ENCODE data around the gene EVA1A. TPM values are rescaled to one million over a fixed set of nuclear protein-coding genes. Genes with fewer than 3 reads are reported as not detected.

Gene EVA1A
- total and polyA plus RNA-seq, 4 donors = 30.1 to 102 (median 43.5) TPM

DNA sequence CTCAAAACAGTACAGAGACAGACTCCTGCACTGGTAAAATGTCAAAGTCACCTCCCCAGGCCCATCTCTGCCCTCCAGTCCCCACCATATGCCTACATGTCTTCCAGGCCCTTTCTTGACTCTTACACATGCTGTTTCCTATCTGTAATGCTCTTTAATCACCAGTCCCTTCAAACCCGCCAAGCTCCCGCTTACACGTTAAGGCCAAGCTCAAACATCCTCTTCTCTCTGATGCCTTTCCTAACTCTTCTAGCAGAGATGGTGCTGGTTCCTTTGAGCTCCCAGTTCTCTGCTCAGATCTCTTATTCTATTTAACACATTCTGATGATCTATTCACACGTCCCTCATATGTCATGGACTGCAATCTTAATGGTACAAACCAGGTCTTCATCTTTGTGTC lies 5.0 kb downstream of the EVA1A start:
- ATAC-seq (ENCODE audit: insufficient read depth, low FRiP score) (no peak), DNase-seq (no peak)
- WGBS, 2 donors = 83 to 89% methylated on average over 4 of the region's 4 CpGs
- no peak overlapping the region for H3K27ac ChIP-seq (ENCODE audit: low read depth in 1 of 2, low read length in 1 of 2)
- H3K9ac ChIP-seq (ENCODE audit: insufficient read depth in 1 of 2, low read length in 2 of 2) = no peak overlapping the region
- no peak overlapping the region for H3K4me3 ChIP-seq
- no peaks in the 10 kb centered on the region for H3K27me3 ChIP-seq (ENCODE audit: control insufficient read depth in 3 of 3, insufficient read depth in 3 of 3, low read length in 2 of 3)
- peaks cover 0 to 21% (median 5%) of the 10 kb centered on the region in 5 donors for H3K4me1 ChIP-seq (ENCODE audit: control insufficient read depth in 5 of 5, insufficient read depth in 5 of 5, low read length in 5 of 5)
- H3K36me3 ChIP-seq (ENCODE audit: control insufficient read depth in 4 of 4, insufficient read depth in 4 of 4, low read length in 4 of 4) = peaks cover 0 to 4% (median 0%) of the 10 kb centered on the region in 4 donors
- no peaks in the 10 kb centered on the region for H3K9me3 ChIP-seq (ENCODE audit: control insufficient read depth in 4 of 4, insufficient read depth in 3 of 4, low read length in 3 of 4)
- TF ChIP-seq, protein P1, sequence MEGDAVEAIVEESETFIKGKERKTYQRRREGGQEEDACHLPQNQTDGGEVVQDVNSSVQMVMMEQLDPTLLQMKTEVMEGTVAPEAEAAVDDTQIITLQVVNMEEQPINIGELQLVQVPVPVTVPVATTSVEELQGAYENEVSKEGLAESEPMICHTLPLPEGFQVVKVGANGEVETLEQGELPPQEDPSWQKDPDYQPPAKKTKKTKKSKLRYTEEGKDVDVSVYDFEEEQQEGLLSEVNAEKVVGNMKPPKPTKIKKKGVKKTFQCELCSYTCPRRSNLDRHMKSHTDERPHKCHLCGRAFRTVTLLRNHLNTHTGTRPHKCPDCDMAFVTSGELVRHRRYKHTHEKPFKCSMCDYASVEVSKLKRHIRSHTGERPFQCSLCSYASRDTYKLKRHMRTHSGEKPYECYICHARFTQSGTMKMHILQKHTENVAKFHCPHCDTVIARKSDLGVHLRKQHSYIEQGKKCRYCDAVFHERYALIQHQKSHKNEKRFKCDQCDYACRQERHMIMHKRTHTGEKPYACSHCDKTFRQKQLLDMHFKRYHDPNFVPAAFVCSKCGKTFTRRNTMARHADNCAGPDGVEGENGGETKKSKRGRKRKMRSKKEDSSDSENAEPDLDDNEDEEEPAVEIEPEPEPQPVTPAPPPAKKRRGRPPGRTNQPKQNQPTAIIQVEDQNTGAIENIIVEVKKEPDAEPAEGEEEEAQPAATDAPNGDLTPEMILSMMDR (IDR thresholded peaks at IDR 0.05; ENCODE audit: control extremely low read depth, extremely low read depth) = no peak

DNA sequence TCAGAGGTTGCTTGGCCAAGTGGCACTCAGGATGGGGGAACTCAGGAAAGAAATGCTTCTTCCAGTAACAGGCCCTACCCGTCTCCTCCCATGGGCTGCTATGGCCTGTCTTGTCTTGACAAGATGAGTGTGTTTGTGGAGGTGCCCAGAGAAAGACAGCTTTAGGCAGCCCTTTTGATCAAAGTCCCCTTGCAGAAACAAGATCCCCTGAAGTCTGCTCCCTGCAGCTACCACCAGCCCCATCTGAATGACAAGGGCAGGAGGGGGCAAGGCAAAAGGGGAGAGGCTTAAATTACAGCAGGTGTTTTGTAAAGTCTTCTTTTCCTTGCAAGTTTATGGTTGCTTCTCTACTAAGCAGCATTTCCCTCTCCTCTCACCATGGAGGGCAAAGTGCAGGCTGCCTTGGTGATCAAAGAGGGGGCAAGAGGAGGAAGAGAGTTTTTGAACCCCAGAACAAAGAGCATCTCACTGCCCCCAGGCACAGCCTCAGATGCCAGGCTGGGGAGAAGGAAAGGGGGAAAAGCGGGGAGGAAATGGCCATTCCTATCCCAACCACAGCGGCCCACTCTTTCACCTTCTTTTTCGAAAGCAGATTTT lies 6.7 kb downstream of the EVA1A start:
- no peaks in the 10 kb centered on the region for H3K9me3 ChIP-seq (ENCODE audit: control insufficient read depth in 4 of 4, insufficient read depth in 3 of 4, low read length in 3 of 4)
- no peaks in the 10 kb centered on the region for H3K27me3 ChIP-seq (ENCODE audit: control insufficient read depth in 3 of 3, insufficient read depth in 3 of 3, low read length in 2 of 3)
- no peak overlapping the region for H3K9ac ChIP-seq (ENCODE audit: insufficient read depth in 1 of 2, low read length in 2 of 2)
- H3K27ac ChIP-seq (ENCODE audit: low read depth in 1 of 2, low read length in 1 of 2) = no peak overlapping the region
- peaks cover 0 to 14% (median 4%) of the 10 kb centered on the region in 5 donors for H3K4me1 ChIP-seq (ENCODE audit: control insufficient read depth in 5 of 5, insufficient read depth in 5 of 5, low read length in 5 of 5)
- 90 to 91% methylated on average over 4 of the region's 4 CpGs for WGBS, 2 donors
- ATAC-seq (ENCODE audit: insufficient read depth, low FRiP score) (no peak), DNase-seq (no peak)
- no peak overlapping the region for H3K4me3 ChIP-seq
- TF ChIP-seq, protein P1 (IDR thresholded peaks at IDR 0.05; ENCODE audit: control extremely low read depth, extremely low read depth) = no peak
- peaks cover 0 to 4% (median 0%) of the 10 kb centered on the region in 4 donors for H3K36me3 ChIP-seq (ENCODE audit: control insufficient read depth in 4 of 4, insufficient read depth in 4 of 4, low read length in 4 of 4)

DNA sequence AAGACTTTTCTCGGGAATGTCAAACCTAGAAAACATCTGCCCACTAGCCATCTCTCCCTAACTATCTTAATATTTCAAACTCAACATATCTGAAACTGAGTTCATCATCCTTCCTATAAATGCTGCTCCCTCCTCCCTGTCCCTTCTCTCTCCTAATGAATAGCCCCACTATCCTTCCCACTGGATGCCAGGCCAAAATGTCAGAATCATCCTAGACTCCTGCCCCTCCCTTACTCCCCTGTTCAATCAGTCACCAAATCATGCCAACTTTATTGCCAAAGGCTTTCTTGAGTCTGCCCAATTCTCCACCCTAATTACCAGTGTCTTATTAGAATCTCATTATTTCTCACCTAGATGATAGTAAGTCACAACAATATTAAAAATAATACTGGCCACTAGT lies 8.5 kb downstream of the EVA1A start:
- H3K9me3 ChIP-seq (ENCODE audit: control insufficient read depth in 4 of 4, insufficient read depth in 3 of 4, low read length in 3 of 4) = peaks cover 0 to 2% (median 0%) of the 10 kb centered on the region in 4 donors
- no peaks in the 10 kb centered on the region for H3K27me3 ChIP-seq (ENCODE audit: control insufficient read depth in 3 of 3, insufficient read depth in 3 of 3, low read length in 2 of 3)
- no peak overlapping the region for H3K27ac ChIP-seq (ENCODE audit: low read depth in 1 of 2, low read length in 1 of 2)
- TF ChIP-seq, protein P1 (IDR thresholded peaks at IDR 0.05; ENCODE audit: control extremely low read depth, extremely low read depth) = no peak
- no peaks in the 10 kb centered on the region for H3K36me3 ChIP-seq (ENCODE audit: control insufficient read depth in 4 of 4, insufficient read depth in 4 of 4, low read length in 4 of 4)
- H3K4me3 ChIP-seq = no peak overlapping the region
- WGBS, 2 donors = 92 to 100% methylated on average over 1 of the region's 1 CpG
- DNase-seq = no peak
- no peak overlapping the region for H3K9ac ChIP-seq (ENCODE audit: insufficient read depth in 1 of 2, low read length in 2 of 2)
- no peak for ATAC-seq (ENCODE audit: insufficient read depth, low FRiP score)
- peaks cover 0 to 8% (median 0%) of the 10 kb centered on the region in 5 donors for H3K4me1 ChIP-seq (ENCODE audit: control insufficient read depth in 5 of 5, insufficient read depth in 5 of 5, low read length in 5 of 5)

DNA sequence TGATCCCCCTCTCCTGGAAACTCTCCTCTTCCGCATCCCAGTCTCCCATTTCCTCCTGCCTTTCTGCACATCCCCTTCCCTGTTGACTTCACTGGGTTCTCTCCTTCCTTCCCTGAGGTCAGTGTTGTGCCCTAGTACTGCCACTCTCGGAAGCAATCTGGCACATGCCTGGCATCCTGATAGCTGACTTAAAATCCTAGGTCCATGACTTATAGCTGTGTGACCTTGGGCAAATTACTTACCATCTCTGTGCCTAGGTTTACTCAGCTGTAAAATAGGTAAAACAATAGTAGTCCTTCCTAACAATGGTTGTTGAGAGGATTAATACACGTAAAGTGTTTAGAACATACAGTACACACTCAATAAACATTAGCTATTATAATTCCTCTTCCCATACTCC lies 9.3 kb downstream of the EVA1A start:
- H3K27ac ChIP-seq (ENCODE audit: low read depth in 1 of 2, low read length in 1 of 2) = no peak overlapping the region
- peaks cover 0 to 7% (median 0%) of the 10 kb centered on the region in 5 donors for H3K4me1 ChIP-seq (ENCODE audit: control insufficient read depth in 5 of 5, insufficient read depth in 5 of 5, low read length in 5 of 5)
- no peak for ATAC-seq (ENCODE audit: insufficient read depth, low FRiP score)
- WGBS, 2 donors = 92 to 97% methylated on average over 3 of the region's 3 CpGs
- H3K9ac ChIP-seq (ENCODE audit: insufficient read depth in 1 of 2, low read length in 2 of 2) = no peak overlapping the region
- H3K27me3 ChIP-seq (ENCODE audit: control insufficient read depth in 3 of 3, insufficient read depth in 3 of 3, low read length in 2 of 3) = no peaks in the 10 kb centered on the region
- DNase-seq = no peak
- TF ChIP-seq, protein P1 (IDR thresholded peaks at IDR 0.05; ENCODE audit: control extremely low read depth, extremely low read depth) = no peak
- H3K4me3 ChIP-seq = no peak overlapping the region
- no peaks in the 10 kb centered on the region for H3K36me3 ChIP-seq (ENCODE audit: control insufficient read depth in 4 of 4, insufficient read depth in 4 of 4, low read length in 4 of 4)
- peaks cover 0 to 2% (median 0%) of the 10 kb centered on the region in 4 donors for H3K9me3 ChIP-seq (ENCODE audit: control insufficient read depth in 4 of 4, insufficient read depth in 3 of 4, low read length in 3 of 4)
